OCI-LY7 (cell line): ENCODE data around the gene ZNF622.

ENCODE experiments used
- EZH2phosphoT487 ChIP-seq: fragments of 200-600 bp; sonication (generic); IDR thresholded peaks from 2 replicates; pipeline ENCODE4 v1.6.1; 2018; ENCODE audit warnings: low read depth, borderline replicate concordance, mild to moderate bottlenecking, mixed run types, antibody characterized with exemption, low read length, moderate library complexity, mixed read lengths
- TF ChIP-seq, protein P1 (sequence below): fragments of 200-600 bp; sonication (generic); conservative IDR thresholded peaks from 2 replicates; pipeline ENCODE4 v1.5.1; 2014; ENCODE audit warnings: mild to moderate bottlenecking, antibody characterized with exemption, low read length, moderate library complexity, mixed read lengths

- TF ChIP-seq, protein P1, sequence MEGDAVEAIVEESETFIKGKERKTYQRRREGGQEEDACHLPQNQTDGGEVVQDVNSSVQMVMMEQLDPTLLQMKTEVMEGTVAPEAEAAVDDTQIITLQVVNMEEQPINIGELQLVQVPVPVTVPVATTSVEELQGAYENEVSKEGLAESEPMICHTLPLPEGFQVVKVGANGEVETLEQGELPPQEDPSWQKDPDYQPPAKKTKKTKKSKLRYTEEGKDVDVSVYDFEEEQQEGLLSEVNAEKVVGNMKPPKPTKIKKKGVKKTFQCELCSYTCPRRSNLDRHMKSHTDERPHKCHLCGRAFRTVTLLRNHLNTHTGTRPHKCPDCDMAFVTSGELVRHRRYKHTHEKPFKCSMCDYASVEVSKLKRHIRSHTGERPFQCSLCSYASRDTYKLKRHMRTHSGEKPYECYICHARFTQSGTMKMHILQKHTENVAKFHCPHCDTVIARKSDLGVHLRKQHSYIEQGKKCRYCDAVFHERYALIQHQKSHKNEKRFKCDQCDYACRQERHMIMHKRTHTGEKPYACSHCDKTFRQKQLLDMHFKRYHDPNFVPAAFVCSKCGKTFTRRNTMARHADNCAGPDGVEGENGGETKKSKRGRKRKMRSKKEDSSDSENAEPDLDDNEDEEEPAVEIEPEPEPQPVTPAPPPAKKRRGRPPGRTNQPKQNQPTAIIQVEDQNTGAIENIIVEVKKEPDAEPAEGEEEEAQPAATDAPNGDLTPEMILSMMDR: no peak
- no peak for TF ChIP-seq EZH2phosphoT487
Observed at GRCh38 chr5:16505140-16505891, 39.7 kb upstream of the ZNF622 start.
